Panc1 (cell line): ENCODE data around the gene MIXL1.

Source experiments
- CTCF ChIP-seq: fragments of 450-650 bp; IDR thresholded peaks from 2 replicates; pipeline ENCODE4 v1.5.1; 2017; ENCODE audit warnings: mild to moderate bottlenecking
- SIN3A ChIP-seq: IDR thresholded peaks from 2 replicates; pipeline ENCODE4 v1.6.1; 2012; ENCODE audit warnings: low read depth, mild to moderate bottlenecking, low read length, moderate library complexity, borderline replicate concordance; ENCODE audit not compliant: insufficient read depth

- no peak for TF ChIP-seq SIN3A
- TF ChIP-seq CTCF: no peak
Observed at GRCh38 chr1:226195144-226195543, 28.3 kb upstream of the MIXL1 start.
